ENCODE results near the gene TMC3.

- TF ChIP-seq, protein P1, sequence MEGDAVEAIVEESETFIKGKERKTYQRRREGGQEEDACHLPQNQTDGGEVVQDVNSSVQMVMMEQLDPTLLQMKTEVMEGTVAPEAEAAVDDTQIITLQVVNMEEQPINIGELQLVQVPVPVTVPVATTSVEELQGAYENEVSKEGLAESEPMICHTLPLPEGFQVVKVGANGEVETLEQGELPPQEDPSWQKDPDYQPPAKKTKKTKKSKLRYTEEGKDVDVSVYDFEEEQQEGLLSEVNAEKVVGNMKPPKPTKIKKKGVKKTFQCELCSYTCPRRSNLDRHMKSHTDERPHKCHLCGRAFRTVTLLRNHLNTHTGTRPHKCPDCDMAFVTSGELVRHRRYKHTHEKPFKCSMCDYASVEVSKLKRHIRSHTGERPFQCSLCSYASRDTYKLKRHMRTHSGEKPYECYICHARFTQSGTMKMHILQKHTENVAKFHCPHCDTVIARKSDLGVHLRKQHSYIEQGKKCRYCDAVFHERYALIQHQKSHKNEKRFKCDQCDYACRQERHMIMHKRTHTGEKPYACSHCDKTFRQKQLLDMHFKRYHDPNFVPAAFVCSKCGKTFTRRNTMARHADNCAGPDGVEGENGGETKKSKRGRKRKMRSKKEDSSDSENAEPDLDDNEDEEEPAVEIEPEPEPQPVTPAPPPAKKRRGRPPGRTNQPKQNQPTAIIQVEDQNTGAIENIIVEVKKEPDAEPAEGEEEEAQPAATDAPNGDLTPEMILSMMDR (conservative IDR thresholded peaks at IDR 0.05; ENCODE audit: low read length), result no peak
- no peak for TF ChIP-seq EZH2phosphoT487 (IDR thresholded peaks at IDR 0.05; ENCODE audit: borderline replicate concordance, low read depth, low read length)
Measured at GRCh38 chr15:81329446-81329845, 44.6 kb downstream of the TMC3 start.
